Vagina (tissue), 2 donors: ENCODE measurements around the gene DLG3. TPM values are rescaled to one million over a fixed set of nuclear protein-coding genes. Genes with fewer than 3 reads are reported as not detected.

Source experiments
- DNase-seq, 2 donors: peaks; one replicate each; pipeline ENCODE4 v3.0.0-alpha.2; 2017; ENCODE audit errors: extremely low spot score in 2 of 2
- H3K27ac ChIP-seq: fragments of 200-600 bp; sonication (generic); one replicate; pipeline ENCODE4 v1.5.1; 2019
- H3K27me3 ChIP-seq: fragments of 200-600 bp; sonication (generic); one replicate; pipeline ENCODE4 v1.5.1; 2019
- H3K36me3 ChIP-seq, 2 donors: fragments of 200-600 bp; sonication (generic); one replicate each; pipeline ENCODE4 v1.5.1; 2017 to 2019
- H3K4me1 ChIP-seq: fragments of 200-600 bp; sonication (generic); one replicate; pipeline ENCODE4 v1.5.1; 2019
- H3K4me3 ChIP-seq, 2 donors: fragments of 200-600 bp; sonication (generic); 1 replicate in 1 of 2; 2 replicates in 1 of 2; pipeline ENCODE4 v1.5.1; 2016 to 2019
- H3K9me3 ChIP-seq: fragments of 200-600 bp; sonication (generic); one replicate; pipeline ENCODE4 v1.5.1; 2019
- CTCF ChIP-seq, 3 experiments: fragments of 450-650 bp in 2 of 3; fragments of 200-600 bp in 1 of 3; sonication (generic) in 1 of 3; IDR thresholded peaks; one replicate each; pipeline ENCODE4 v1.5.1; 2017 to 2019; ENCODE audit warnings: antibody characterized with exemption in 3 of 3, mild to moderate bottlenecking in 2 of 3, moderate library complexity in 2 of 3
- POLR2A ChIP-seq, 2 donors: fragments of 450-650 bp; IDR thresholded peaks; one replicate each; pipeline ENCODE4 v1.6.1; 2017; ENCODE audit warnings: antibody characterized with exemption in 2 of 2, mild to moderate bottlenecking in 2 of 2, moderate library complexity in 2 of 2
- POLR2AphosphoS5 ChIP-seq, 2 donors: sonication (generic); formaldehyde crosslinking; IDR thresholded peaks; one replicate each; pipeline ENCODE4 v1.9.0; 2017; ENCODE audit warnings: antibody characterized with exemption in 2 of 2, mild to moderate bottlenecking in 2 of 2, low read depth in 1 of 2; ENCODE audit not compliant: insufficient read depth in 1 of 2
- intact Hi-C: fragments of 100-400 bp; cut with DNase I; formaldehyde crosslinking; loops from one replicate; pipeline ENCODE4 v1.15.1; 2023
- total RNA-seq: library from RNA; depleted of rRNA; stranded (reverse); fragments of >200 nt; gene quantifications from one replicate; pipeline ENCODE4 v1.2.3, GENCODE V29; 2016

DLG3 gene
- total RNA-seq, 1 donor from 2014 or later, result 27.0 TPM

- Histone ChIP-seq H3K4me1 (peaks cover 31% of the 10 kb centered on the region), H3K27ac (peak overlapping the region; percentile 61), H3K9me3 (no peaks in the 10 kb centered on the region), H3K27me3 (no peaks in the 10 kb centered on the region), H3K4me3 (no peak overlapping the region), H3K36me3 (no peaks in the 10 kb centered on the region)
- DNase-seq, result no peak
- intact Hi-C loops, result no loop called here
- TF ChIP-seq CTCF (IDR thresholded peaks at IDR 0.05) (no peak), POLR2AphosphoS5 (IDR thresholded peaks at IDR 0.05; ENCODE audit: insufficient read depth in 1 of 2, low read depth in 1 of 2) (peak; percentile 10 to 33)
Measured at GRCh38 chrX:70476934-70477733, 32.5 kb downstream of the DLG3 start.

GRCh38 chrX:70477734-70478075 lies 33.1 kb downstream of the DLG3 start:
- Histone ChIP-seq H3K4me3 (no peak overlapping the region), H3K4me1 (peaks cover 31% of the 10 kb centered on the region), H3K36me3 (no peaks in the 10 kb centered on the region), H3K27me3 (no peaks in the 10 kb centered on the region), H3K9me3 (no peaks in the 10 kb centered on the region), H3K27ac (peak overlapping the region; percentile 61)
- intact Hi-C loops, result no loop called here
- DNase-seq, result no peak
- TF ChIP-seq CTCF (IDR thresholded peaks at IDR 0.05) (no peak), POLR2AphosphoS5 (IDR thresholded peaks at IDR 0.05; ENCODE audit: insufficient read depth in 1 of 2, low read depth in 1 of 2) (no peak), POLR2A (IDR thresholded peaks at IDR 0.05) (no peak)

- Histone ChIP-seq H3K27me3 (no peaks in the 10 kb centered on the region), H3K27ac (peak overlapping the region; percentile 50), H3K36me3 (no peaks in the 10 kb centered on the region), H3K4me3 (no peak overlapping the region), H3K9me3 (no peaks in the 10 kb centered on the region), H3K4me1 (peaks cover 31% of the 10 kb centered on the region)
- TF ChIP-seq POLR2AphosphoS5 (IDR thresholded peaks at IDR 0.05; ENCODE audit: insufficient read depth in 1 of 2, low read depth in 1 of 2), result no peak
- no peak for TF ChIP-seq CTCF (IDR thresholded peaks at IDR 0.05)
- no peak for TF ChIP-seq POLR2A (IDR thresholded peaks at IDR 0.05)
- intact Hi-C loops, result no loop called here
- no peak for DNase-seq
Measured at GRCh38 chrX:70478526-70479245, 34.1 kb downstream of the DLG3 start.

- no peaks in the 10 kb centered on the region for H3K36me3 ChIP-seq
- TF ChIP-seq CTCF (IDR thresholded peaks at IDR 0.05) (no peak), POLR2A (IDR thresholded peaks at IDR 0.05) (no peak), POLR2AphosphoS5 (IDR thresholded peaks at IDR 0.05; ENCODE audit: insufficient read depth in 1 of 2, low read depth in 1 of 2) (no peak)
- H3K4me3 ChIP-seq, result no peak overlapping the region
- H3K4me1 ChIP-seq, result peaks cover 31% of the 10 kb centered on the region
- H3K9me3 ChIP-seq, result no peaks in the 10 kb centered on the region
- no peaks in the 10 kb centered on the region for H3K27me3 ChIP-seq
- DNase-seq, result no peak
- H3K27ac ChIP-seq, result peak overlapping the region; percentile 56
- intact Hi-C loops, result no loop called here
Measured at GRCh38 chrX:70479247-70479921, 34.7 kb downstream of the DLG3 start.
